ENCODE results near the gene PIK3C3.

GRCh38 chr18:42100248-42100647, 145.2 kb downstream of the PIK3C3 start:
- no peak for TF ChIP-seq CTCF (IDR thresholded peaks at IDR 0.05)
- TF ChIP-seq EP300 (IDR thresholded peaks at IDR 0.05; ENCODE audit: low read depth), result no peak
